ENCODE data around the gene IKZF3.

IKZF3 gene

GRCh38 chr17:39745335-39746144 lies 118.6 kb downstream of the IKZF3 start:
- Histone ChIP-seq H3K36me3 (ENCODE audit: control insufficient read depth in 4 of 4, insufficient read depth in 4 of 4, low read length in 3 of 4) (no peaks in the 10 kb centered on the region), H3K27me3 (replicated peaks in 2 of 5; ENCODE audit: control insufficient read depth in 4 of 5, insufficient read depth in 5 of 5, low read length in 4 of 5) (peaks cover 0 to 34% (median 21%) of the 10 kb centered on the region in 5 experiments), H3K4me1 (ENCODE audit: control extremely low read depth in 1 of 4, control insufficient read depth in 4 of 4, insufficient read depth in 4 of 4, low read length in 3 of 4) (no peaks in the 10 kb centered on the region), H3K9me3 (ENCODE audit: control extremely low read depth in 1 of 5, control insufficient read depth in 4 of 5, insufficient read depth in 2 of 5, low read depth in 1 of 5, low read length in 4 of 5) (no peaks in the 10 kb centered on the region), H3K4me3 (ENCODE audit: control insufficient read depth in 1 of 7, extremely low read depth in 1 of 7, insufficient read depth in 4 of 7, low read depth in 2 of 7, low read length in 6 of 7) (no peak overlapping the region), H3K27ac (ENCODE audit: insufficient read depth in 1 of 2, low read depth in 1 of 2, low read length in 2 of 2, poor library complexity in 1 of 2, severe bottlenecking in 2 of 2) (no peak overlapping the region)
- WGBS (ENCODE audit: insufficient coverage), result 98% methylated on average over 15 of the region's 23 CpGs
- ChIA-PET POLR2A (no interaction called here), CTCF (interaction anchor here (0.9 to 2.3 kb wide), 3 partner anchors 8 to 126 kb away, joined by 3 to 9 read pairs (median 7); no protein-coding TSS in a partner anchor)
- no peak for DNase-seq

DNA sequence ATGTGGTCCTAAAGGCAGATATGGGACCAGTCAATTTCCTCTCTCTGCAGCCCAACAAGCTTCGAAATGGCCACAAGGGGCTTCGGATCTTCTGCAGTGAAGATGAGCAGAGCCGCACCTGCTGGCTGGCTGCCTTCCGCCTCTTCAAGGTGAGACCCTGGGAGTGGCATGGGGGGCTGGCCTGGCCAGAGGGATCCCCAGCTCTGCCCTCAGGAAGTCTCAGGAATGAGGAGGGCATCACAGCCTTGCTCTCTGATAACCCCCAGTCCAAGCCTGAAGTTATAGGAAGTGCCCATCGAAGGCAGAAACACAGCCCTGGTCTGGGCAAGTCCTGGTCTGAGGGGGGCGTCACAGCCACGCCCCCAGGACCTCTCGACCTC lies 119.3 kb downstream of the IKZF3 start:
- no peak overlapping the region for H3K4me3 ChIP-seq (ENCODE audit: control insufficient read depth in 1 of 7, extremely low read depth in 1 of 7, insufficient read depth in 4 of 7, low read depth in 2 of 7, low read length in 6 of 7)
- no peaks in the 10 kb centered on the region for H3K9me3 ChIP-seq (ENCODE audit: control extremely low read depth in 1 of 5, control insufficient read depth in 4 of 5, insufficient read depth in 2 of 5, low read depth in 1 of 5, low read length in 4 of 5)
- no peak for DNase-seq
- H3K4me1 ChIP-seq (ENCODE audit: control extremely low read depth in 1 of 4, control insufficient read depth in 4 of 4, insufficient read depth in 4 of 4, low read length in 3 of 4), result peaks cover 0 to 3% (median 0%) of the 10 kb centered on the region in 4 experiments
- CTCF ChIA-PET, result interaction anchor here (0.9 to 2.3 kb wide), 3 partner anchors 8 to 125 kb away, joined by 3 to 9 read pairs (median 7); no protein-coding TSS in a partner anchor
- POLR2A ChIA-PET, result no interaction called here
- H3K27me3 ChIP-seq (replicated peaks in 2 of 5; ENCODE audit: control insufficient read depth in 4 of 5, insufficient read depth in 5 of 5, low read length in 4 of 5), result peaks cover 0 to 39% (median 29%) of the 10 kb centered on the region in 5 experiments
- no peaks in the 10 kb centered on the region for H3K36me3 ChIP-seq (ENCODE audit: control insufficient read depth in 4 of 4, insufficient read depth in 4 of 4, low read length in 3 of 4)
- H3K27ac ChIP-seq (ENCODE audit: insufficient read depth in 1 of 2, low read depth in 1 of 2, low read length in 2 of 2, poor library complexity in 1 of 2, severe bottlenecking in 2 of 2), result no peak overlapping the region
- WGBS (ENCODE audit: insufficient coverage), result 96% methylated on average over 4 of the region's 8 CpGs

DNA sequence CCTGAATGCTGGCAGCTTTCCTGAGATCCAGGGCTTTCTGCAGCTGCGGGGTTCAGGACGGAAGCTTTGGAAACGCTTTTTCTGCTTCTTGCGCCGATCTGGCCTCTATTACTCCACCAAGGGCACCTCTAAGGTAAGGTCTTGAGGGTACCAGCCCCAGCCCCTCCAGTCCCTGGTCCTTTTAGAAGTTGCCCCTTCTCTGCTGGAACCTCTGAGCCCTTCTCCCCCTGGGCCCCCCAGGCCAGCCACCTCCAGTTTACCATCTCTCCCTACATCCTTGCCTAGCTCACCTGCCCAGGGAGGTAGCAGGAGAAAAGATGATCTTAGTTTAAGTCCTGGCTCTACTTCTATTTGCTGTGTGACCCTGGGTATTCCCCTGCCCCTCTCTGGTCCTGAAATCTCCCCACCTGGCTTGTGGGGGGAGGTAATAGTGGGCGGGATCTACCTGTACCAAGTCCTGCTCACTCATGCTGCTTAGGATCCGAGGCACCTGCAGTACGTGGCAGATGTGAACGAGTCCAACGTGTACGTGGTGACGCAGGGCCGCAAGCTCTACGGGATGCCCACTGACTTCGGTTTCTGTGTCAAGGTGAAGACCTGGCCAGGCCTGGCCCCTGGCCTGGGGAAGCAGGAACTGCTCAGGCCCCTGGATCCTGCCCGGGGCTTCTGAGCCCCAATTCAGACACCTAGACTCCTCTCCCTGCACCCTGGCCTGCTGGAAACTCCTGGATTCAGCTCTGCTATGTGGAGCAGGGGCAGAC lies 119.9 kb downstream of the IKZF3 start:
- no peak overlapping the region for H3K27ac ChIP-seq (ENCODE audit: insufficient read depth in 1 of 2, low read depth in 1 of 2, low read length in 2 of 2, poor library complexity in 1 of 2, severe bottlenecking in 2 of 2)
- H3K27me3 ChIP-seq (replicated peaks in 2 of 5; ENCODE audit: control insufficient read depth in 4 of 5, insufficient read depth in 5 of 5, low read length in 4 of 5), result peaks cover 0 to 44% (median 33%) of the 10 kb centered on the region in 5 experiments
- DNase-seq, result no peak
- 83% methylated on average over 16 of the region's 16 CpGs for WGBS (ENCODE audit: insufficient coverage)
- H3K4me1 ChIP-seq (ENCODE audit: control extremely low read depth in 1 of 4, control insufficient read depth in 4 of 4, insufficient read depth in 4 of 4, low read length in 3 of 4), result peaks cover 0 to 8% (median 3%) of the 10 kb centered on the region in 4 experiments
- ChIA-PET CTCF (interaction anchor here (0.9 to 2.3 kb wide), 4 partner anchors 9 to 125 kb away, joined by 3 to 9 read pairs (median 5); no protein-coding TSS in a partner anchor), POLR2A (no interaction called here)
- H3K9me3 ChIP-seq (ENCODE audit: control extremely low read depth in 1 of 5, control insufficient read depth in 4 of 5, insufficient read depth in 2 of 5, low read depth in 1 of 5, low read length in 4 of 5), result no peaks in the 10 kb centered on the region
- no peaks in the 10 kb centered on the region for H3K36me3 ChIP-seq (ENCODE audit: control insufficient read depth in 4 of 4, insufficient read depth in 4 of 4, low read length in 3 of 4)
- no peak overlapping the region for H3K4me3 ChIP-seq (ENCODE audit: control insufficient read depth in 1 of 7, extremely low read depth in 1 of 7, insufficient read depth in 4 of 7, low read depth in 2 of 7, low read length in 6 of 7)

- Histone ChIP-seq H3K4me3 (ENCODE audit: control insufficient read depth in 1 of 7, extremely low read depth in 1 of 7, insufficient read depth in 4 of 7, low read depth in 2 of 7, low read length in 6 of 7) (no peak overlapping the region), H3K9me3 (ENCODE audit: control extremely low read depth in 1 of 5, control insufficient read depth in 4 of 5, insufficient read depth in 2 of 5, low read depth in 1 of 5, low read length in 4 of 5) (no peaks in the 10 kb centered on the region), H3K27me3 (replicated peaks in 2 of 5; ENCODE audit: control insufficient read depth in 4 of 5, insufficient read depth in 5 of 5, low read length in 4 of 5) (peaks cover 0 to 56% (median 34%) of the 10 kb centered on the region in 5 experiments), H3K36me3 (ENCODE audit: control insufficient read depth in 4 of 4, insufficient read depth in 4 of 4, low read length in 3 of 4) (no peaks in the 10 kb centered on the region), H3K27ac (ENCODE audit: insufficient read depth in 1 of 2, low read depth in 1 of 2, low read length in 2 of 2, poor library complexity in 1 of 2, severe bottlenecking in 2 of 2) (no peak overlapping the region), H3K4me1 (ENCODE audit: control extremely low read depth in 1 of 4, control insufficient read depth in 4 of 4, insufficient read depth in 4 of 4, low read length in 3 of 4) (peaks cover 0 to 21% (median 8%) of the 10 kb centered on the region in 4 experiments)
- 95% methylated on average over 20 of the region's 21 CpGs for WGBS (ENCODE audit: insufficient coverage)
- ChIA-PET CTCF (interaction anchor here (1.0 kb wide), 1 partner anchor 12 kb away, joined by 3 read pairs; no protein-coding TSS in a partner anchor), POLR2A (no interaction called here)
- DNase-seq, result no peak
Observed at GRCh38 chr17:39742856-39743436, 121.2 kb downstream of the IKZF3 start.

DNA sequence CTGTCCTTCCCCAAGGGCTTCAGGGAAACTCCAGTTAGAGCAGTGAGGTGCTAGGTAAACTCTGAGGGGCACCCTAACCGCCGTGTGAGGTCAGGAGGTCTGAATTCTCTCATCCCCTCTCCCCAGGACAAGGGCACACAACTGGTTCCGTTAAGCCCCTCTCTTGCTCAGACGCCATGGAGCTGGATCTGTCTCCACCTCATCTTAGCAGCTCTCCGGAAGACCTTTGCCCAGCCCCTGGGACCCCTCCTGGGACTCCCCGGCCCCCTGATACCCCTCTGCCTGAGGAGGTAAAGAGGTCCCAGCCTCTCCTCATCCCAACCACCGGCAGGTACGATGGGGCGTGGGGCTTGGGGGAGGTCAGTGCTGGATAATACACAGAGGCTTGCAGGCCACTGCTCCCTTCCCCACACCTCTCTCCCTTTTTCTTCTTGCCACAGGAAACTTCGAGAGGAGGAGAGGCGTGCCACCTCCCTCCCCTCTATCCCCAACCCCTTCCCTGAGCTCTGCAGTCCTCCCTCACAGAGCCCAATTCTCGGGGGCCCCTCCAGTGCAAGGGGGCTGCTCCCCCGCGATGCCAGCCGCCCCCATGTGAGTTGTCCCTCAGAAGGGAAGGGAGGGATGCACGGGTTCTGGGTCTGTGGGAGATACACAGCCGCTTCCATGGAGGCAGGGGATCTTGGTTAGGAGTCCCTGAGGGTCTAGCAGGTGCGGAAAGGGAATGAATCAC lies 121.8 kb downstream of the IKZF3 start:
- 93% methylated on average over 15 of the region's 18 CpGs for WGBS (ENCODE audit: insufficient coverage)
- Histone ChIP-seq H3K27me3 (replicated peaks in 2 of 5; ENCODE audit: control insufficient read depth in 4 of 5, insufficient read depth in 5 of 5, low read length in 4 of 5) (peaks cover 0 to 62% (median 38%) of the 10 kb centered on the region in 5 experiments), H3K9me3 (ENCODE audit: control extremely low read depth in 1 of 5, control insufficient read depth in 4 of 5, insufficient read depth in 2 of 5, low read depth in 1 of 5, low read length in 4 of 5) (no peaks in the 10 kb centered on the region), H3K27ac (ENCODE audit: insufficient read depth in 1 of 2, low read depth in 1 of 2, low read length in 2 of 2, poor library complexity in 1 of 2, severe bottlenecking in 2 of 2) (no peak overlapping the region), H3K4me3 (ENCODE audit: control insufficient read depth in 1 of 7, extremely low read depth in 1 of 7, insufficient read depth in 4 of 7, low read depth in 2 of 7, low read length in 6 of 7) (no peak overlapping the region), H3K4me1 (ENCODE audit: control extremely low read depth in 1 of 4, control insufficient read depth in 4 of 4, insufficient read depth in 4 of 4, low read length in 3 of 4) (peaks cover 0 to 25% (median 10%) of the 10 kb centered on the region in 4 experiments), H3K36me3 (ENCODE audit: control insufficient read depth in 4 of 4, insufficient read depth in 4 of 4, low read length in 3 of 4) (no peaks in the 10 kb centered on the region)
- CTCF ChIA-PET, result no interaction called here
- POLR2A ChIA-PET, result no interaction called here
- no peak for DNase-seq

DNA sequence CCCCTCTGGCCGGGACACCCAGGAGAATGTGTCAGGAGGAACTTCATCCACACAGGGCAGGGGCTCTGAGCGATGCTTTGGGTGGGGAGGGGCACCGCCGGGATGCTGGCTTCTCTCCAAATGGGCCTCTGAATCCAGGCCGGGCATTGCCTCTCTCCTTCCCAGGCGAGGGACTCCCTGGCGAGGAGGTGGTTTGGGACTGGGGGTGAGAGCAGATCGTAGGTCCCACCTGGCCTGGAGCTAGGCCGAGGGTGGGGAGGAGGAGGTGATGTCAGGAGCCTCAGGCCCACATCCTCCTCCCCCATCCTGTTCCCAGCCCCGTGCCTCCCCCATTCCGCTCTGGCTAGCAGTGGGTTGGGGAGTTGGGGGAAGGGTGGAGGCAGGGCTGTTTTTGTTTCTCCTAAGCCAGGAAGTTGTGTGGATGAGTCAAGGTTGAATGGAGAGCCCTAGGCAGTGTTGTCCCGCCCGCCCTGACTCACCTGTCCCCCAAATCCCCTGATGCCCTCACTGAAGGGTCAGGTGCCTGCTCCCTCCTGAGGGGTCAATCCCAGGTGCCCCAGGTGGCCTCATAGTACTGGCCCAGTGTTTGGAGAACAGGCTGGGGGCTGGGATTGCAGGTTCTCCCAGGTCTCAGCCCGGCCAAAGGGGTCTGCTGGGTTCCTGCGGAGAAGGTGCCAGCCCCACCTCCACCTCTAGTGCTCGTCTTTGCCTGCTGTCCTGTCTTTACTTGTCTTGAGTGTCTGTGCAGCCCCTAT lies 123.6 kb downstream of the IKZF3 start:
- ChIA-PET CTCF (no interaction called here), POLR2A (no interaction called here)
- H3K27me3 ChIP-seq (replicated peaks in 2 of 5; ENCODE audit: control insufficient read depth in 4 of 5, insufficient read depth in 5 of 5, low read length in 4 of 5), result peaks cover 0 to 80% (median 48%) of the 10 kb centered on the region in 5 experiments
- no peak overlapping the region for H3K4me3 ChIP-seq (ENCODE audit: control insufficient read depth in 1 of 7, extremely low read depth in 1 of 7, insufficient read depth in 4 of 7, low read depth in 2 of 7, low read length in 6 of 7)
- H3K9me3 ChIP-seq (ENCODE audit: control extremely low read depth in 1 of 5, control insufficient read depth in 4 of 5, insufficient read depth in 2 of 5, low read depth in 1 of 5, low read length in 4 of 5), result no peaks in the 10 kb centered on the region
- WGBS (ENCODE audit: insufficient coverage), result 62% methylated on average over 8 of the region's 16 CpGs
- H3K4me1 ChIP-seq (ENCODE audit: control extremely low read depth in 1 of 4, control insufficient read depth in 4 of 4, insufficient read depth in 4 of 4, low read length in 3 of 4), result peaks cover 0 to 25% (median 10%) of the 10 kb centered on the region in 4 experiments
- H3K36me3 ChIP-seq (ENCODE audit: control insufficient read depth in 4 of 4, insufficient read depth in 4 of 4, low read length in 3 of 4), result no peaks in the 10 kb centered on the region
- no peak overlapping the region for H3K27ac ChIP-seq (ENCODE audit: insufficient read depth in 1 of 2, low read depth in 1 of 2, low read length in 2 of 2, poor library complexity in 1 of 2, severe bottlenecking in 2 of 2)
- DNase-seq, result no peak

All from common myeloid progenitor, CD34-positive (primary cell).